ENCODE data around the gene GMDS. TPM values are rescaled to one million over a fixed set of nuclear protein-coding genes. Genes with fewer than 3 reads are reported as not detected.

The GMDS gene
- total RNA-seq, 1 experiment from 2014 or later, result 27.6 TPM

DNA sequence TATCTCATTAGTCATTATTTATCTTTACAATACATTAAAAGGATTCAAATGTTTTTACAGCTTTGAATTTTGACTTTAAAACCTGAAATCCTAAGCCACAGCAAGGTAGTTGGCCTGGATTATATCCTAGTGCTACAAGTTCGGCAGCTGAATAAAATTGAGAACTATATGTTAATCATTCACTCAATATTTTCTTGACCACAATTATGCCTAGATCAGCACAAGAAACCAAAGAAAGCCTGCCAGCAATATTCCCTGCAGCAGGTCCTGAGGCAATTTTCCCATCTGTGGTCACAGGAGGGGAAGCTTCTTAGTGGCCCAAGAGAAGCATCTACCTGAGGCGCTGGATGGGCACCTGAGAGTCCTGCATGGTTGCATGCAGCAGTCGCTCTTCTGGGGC lies 183.5 kb downstream of the GMDS start:
- Histone ChIP-seq H3K9me3 (ENCODE audit: control insufficient read depth, low read depth, low read length) (no peaks in the 10 kb centered on the region), H4K8ac (replicated peaks; ENCODE audit: insufficient read length, low read depth, low read length) (no peak overlapping the region), H2BK120ac (ENCODE audit: low read depth, low read length, poor library complexity, severe bottlenecking) (no peak overlapping the region), H4K20me1 (ENCODE audit: control insufficient read depth, insufficient read depth, insufficient read length) (no peaks in the 10 kb centered on the region), H2AK5ac (ENCODE audit: insufficient read length, low read length) (no peak overlapping the region), H3K27me3 (ENCODE audit: insufficient read depth, low read length) (no peaks in the 10 kb centered on the region), H3K4me1 (ENCODE audit: insufficient read depth, low read length) (no peaks in the 10 kb centered on the region), H3K79me1 (ENCODE audit: insufficient read depth, low read depth, low read length, poor library complexity, severe bottlenecking) (no peaks in the 10 kb centered on the region), H3T11ph (ENCODE audit: low read length) (no peak overlapping the region), H3K56ac (ENCODE audit: insufficient read length, low read depth, low read length) (no peak overlapping the region), H2BK5ac (ENCODE audit: insufficient read length, low read length) (no peak overlapping the region), H3K23me2 (ENCODE audit: insufficient read length, low read depth, low read length, poor library complexity, severe bottlenecking) (no peaks in the 10 kb centered on the region), H3K4me2 (ENCODE audit: insufficient read depth, insufficient read length, low read length) (no peak overlapping the region), H3K27ac (ENCODE audit: insufficient read length, low read depth, low read length) (no peak overlapping the region), H2BK15ac (ENCODE audit: low read depth, low read length) (no peak overlapping the region), H3K79me2 (ENCODE audit: insufficient read depth, low read length) (no peaks in the 10 kb centered on the region; the same call in 1 of the 2 replicates), H3K23ac (ENCODE audit: insufficient read length, low read depth, low read length) (no peak overlapping the region), H3K4ac (ENCODE audit: low read depth, low read length) (no peak overlapping the region), H4K5ac (ENCODE audit: insufficient read length, low read depth, low read length) (no peak overlapping the region), H2BK12ac (ENCODE audit: insufficient read length, low read depth, low read length) (no peak overlapping the region), H3K14ac (ENCODE audit: insufficient read depth, low read length) (no peak overlapping the region), H2AFZ (ENCODE audit: low read length) (no peak overlapping the region), H3K18ac (ENCODE audit: insufficient read length, low read depth, low read length) (no peak overlapping the region), H2BK20ac (ENCODE audit: low read depth, low read length, poor library complexity, severe bottlenecking) (no peak overlapping the region), H4K91ac (ENCODE audit: insufficient read length, low read depth, low read length) (no peak overlapping the region), H3K9ac (ENCODE audit: extremely low read depth, insufficient read length, low read length) (no peak overlapping the region)
- DNase-seq, result no peak
- TF ChIP-seq, protein P1, sequence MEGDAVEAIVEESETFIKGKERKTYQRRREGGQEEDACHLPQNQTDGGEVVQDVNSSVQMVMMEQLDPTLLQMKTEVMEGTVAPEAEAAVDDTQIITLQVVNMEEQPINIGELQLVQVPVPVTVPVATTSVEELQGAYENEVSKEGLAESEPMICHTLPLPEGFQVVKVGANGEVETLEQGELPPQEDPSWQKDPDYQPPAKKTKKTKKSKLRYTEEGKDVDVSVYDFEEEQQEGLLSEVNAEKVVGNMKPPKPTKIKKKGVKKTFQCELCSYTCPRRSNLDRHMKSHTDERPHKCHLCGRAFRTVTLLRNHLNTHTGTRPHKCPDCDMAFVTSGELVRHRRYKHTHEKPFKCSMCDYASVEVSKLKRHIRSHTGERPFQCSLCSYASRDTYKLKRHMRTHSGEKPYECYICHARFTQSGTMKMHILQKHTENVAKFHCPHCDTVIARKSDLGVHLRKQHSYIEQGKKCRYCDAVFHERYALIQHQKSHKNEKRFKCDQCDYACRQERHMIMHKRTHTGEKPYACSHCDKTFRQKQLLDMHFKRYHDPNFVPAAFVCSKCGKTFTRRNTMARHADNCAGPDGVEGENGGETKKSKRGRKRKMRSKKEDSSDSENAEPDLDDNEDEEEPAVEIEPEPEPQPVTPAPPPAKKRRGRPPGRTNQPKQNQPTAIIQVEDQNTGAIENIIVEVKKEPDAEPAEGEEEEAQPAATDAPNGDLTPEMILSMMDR (conservative IDR thresholded peaks at IDR 0.05), result no peak
- H3K4me3 Mint-ChIP-seq, result no peak overlapping the region
- peak overlapping the region in 1 of 3 experiments; percentile 25; a peak in 1 of 7 replicates for H3K27ac Mint-ChIP-seq
- no peaks in the 10 kb centered on the region; the same call in 1 of the 2 replicates for H3K27me3 Mint-ChIP-seq (ENCODE audit: low read depth)
- H3K9me3 Mint-ChIP-seq, result no peaks in the 10 kb centered on the region
- peaks cover 8 to 14% of the 10 kb centered on the region in 2 experiments; a peak in 3 of 4 replicates for H3K4me1 Mint-ChIP-seq
- peaks cover 0 to 5% (median 3%) of the 10 kb centered on the region in 3 experiments; a peak in 2 of 7 replicates for H3K36me3 Mint-ChIP-seq (ENCODE audit: insufficient read depth in 1 of 3, low read depth in 3 of 3)
- WGBS (ENCODE audit: extremely low coverage, insufficient read length, low lambda C conversion rate), result no CpG with 5 or more reads among the region's 3 CpGs
